WI38 (cell line): Measurements from ENCODE around the gene VPS13A.
A peak's percentile ranks its signal among the peaks of the same experiment; 100 is the strongest.

Experiments
- H3K4me3 ChIP-seq: 2 replicates; pipeline ENCODE4 v1.5.1; 2011; ENCODE audit warnings: low read depth, mild to moderate bottlenecking, control low read depth, low read length
- CTCF ChIP-seq: IDR thresholded peaks from 2 replicates; pipeline ENCODE4 v1.5.1; 2012; ENCODE audit warnings: low read depth, mild to moderate bottlenecking, control low read depth, low read length

The VPS13A gene

GRCh38 chr9:77271023-77271690, 93.8 kb downstream of the VPS13A start:
- H3K4me3 ChIP-seq: no peak overlapping the region
- no peak for TF ChIP-seq CTCF

GRCh38 chr9:77276799-77277198, 99.5 kb downstream of the VPS13A start:
- TF ChIP-seq CTCF: no peak
- no peak overlapping the region for H3K4me3 ChIP-seq

GRCh38 chr9:77277719-77278118, 100.4 kb downstream of the VPS13A start:
- TF ChIP-seq CTCF: no peak
- no peak overlapping the region for H3K4me3 ChIP-seq

- TF ChIP-seq CTCF: no peak
- no peak overlapping the region for H3K4me3 ChIP-seq
Measured at GRCh38 chr9:77283991-77284390, 106.7 kb downstream of the VPS13A start.

- H3K4me3 ChIP-seq: no peak overlapping the region
- no peak for TF ChIP-seq CTCF
Measured at GRCh38 chr9:77284616-77285015, 107.3 kb downstream of the VPS13A start.

- no peak for TF ChIP-seq CTCF
- H3K4me3 ChIP-seq: no peak overlapping the region
Measured at GRCh38 chr9:77290373-77290772, 113.0 kb downstream of the VPS13A start.

- no peak overlapping the region for H3K4me3 ChIP-seq
- TF ChIP-seq CTCF: peak; percentile 52
Measured at GRCh38 chr9:77291714-77292113, 114.4 kb downstream of the VPS13A start.
